ENCODE results near the gene GTSE1.

Gene GTSE1

GRCh38 chr22:46373159-46373558 is 76.5 kb downstream of the GTSE1 start:
- Histone ChIP-seq H3K36me3 (ENCODE audit: control insufficient read depth, insufficient read depth, low read length) (no peaks in the 10 kb centered on the region), H3K27me3 (replicated peaks; ENCODE audit: control insufficient read depth, insufficient read depth, low read length) (no peaks in the 10 kb centered on the region; the same call in 1 of the 2 replicates), H3K4me3 (replicated peaks; ENCODE audit: low read depth, low read length) (no peak overlapping the region)
- TF ChIP-seq CTCF (IDR thresholded peaks at IDR 0.05; ENCODE audit: insufficient read depth, low read length, poor library complexity, severe bottlenecking) = no peak
- no peak for DNase-seq (ENCODE audit: extremely low read depth, insufficient read length)

- no peak overlapping the region for H3K4me3 ChIP-seq (replicated peaks; ENCODE audit: low read depth, low read length)
- no peaks in the 10 kb centered on the region; the same call in 1 of the 2 replicates for H3K27me3 ChIP-seq (replicated peaks; ENCODE audit: control insufficient read depth, insufficient read depth, low read length)
- no peak for DNase-seq (ENCODE audit: extremely low read depth, insufficient read length)
- no peaks in the 10 kb centered on the region for H3K36me3 ChIP-seq (ENCODE audit: control insufficient read depth, insufficient read depth, low read length)
- TF ChIP-seq CTCF (IDR thresholded peaks at IDR 0.05; ENCODE audit: insufficient read depth, low read length, poor library complexity, severe bottlenecking) = no peak
These were observed 77.4 kb downstream of the GTSE1 start for GRCh38 chr22:46373921-46374662.

- no peak for TF ChIP-seq CTCF (IDR thresholded peaks at IDR 0.05; ENCODE audit: insufficient read depth, low read length, poor library complexity, severe bottlenecking)
- DNase-seq (ENCODE audit: extremely low read depth, insufficient read length) = no peak
- no peaks in the 10 kb centered on the region for H3K36me3 ChIP-seq (ENCODE audit: control insufficient read depth, insufficient read depth, low read length)
- no peak overlapping the region for H3K4me3 ChIP-seq (replicated peaks; ENCODE audit: low read depth, low read length)
- no peaks in the 10 kb centered on the region; the same call in 1 of the 2 replicates for H3K27me3 ChIP-seq (replicated peaks; ENCODE audit: control insufficient read depth, insufficient read depth, low read length)
These were observed 78.2 kb downstream of the GTSE1 start for GRCh38 chr22:46374663-46375474.

- Histone ChIP-seq H3K27me3 (replicated peaks; ENCODE audit: control insufficient read depth, insufficient read depth, low read length) (no peaks in the 10 kb centered on the region; the same call in 1 of the 2 replicates), H3K4me3 (replicated peaks; ENCODE audit: low read depth, low read length) (no peak overlapping the region), H3K36me3 (ENCODE audit: control insufficient read depth, insufficient read depth, low read length) (no peaks in the 10 kb centered on the region)
- no peak for TF ChIP-seq CTCF (IDR thresholded peaks at IDR 0.05; ENCODE audit: insufficient read depth, low read length, poor library complexity, severe bottlenecking)
- no peak for DNase-seq (ENCODE audit: extremely low read depth, insufficient read length)
These were observed 79.4 kb downstream of the GTSE1 start for GRCh38 chr22:46376111-46376510.

GRCh38 chr22:46376908-46377524 is 80.3 kb downstream of the GTSE1 start:
- no peak for DNase-seq (ENCODE audit: extremely low read depth, insufficient read length)
- TF ChIP-seq CTCF (IDR thresholded peaks at IDR 0.05; ENCODE audit: insufficient read depth, low read length, poor library complexity, severe bottlenecking) = no peak

More at GRCh38 chr22:46376908-46377524, 80.3 kb downstream of the GTSE1 start:
- Histone ChIP-seq H3K4me3 (replicated peaks; ENCODE audit: low read depth, low read length) (no peak overlapping the region), H3K27me3 (replicated peaks; ENCODE audit: control insufficient read depth, insufficient read depth, low read length) (no peaks in the 10 kb centered on the region; the same call in 1 of the 2 replicates), H3K36me3 (ENCODE audit: control insufficient read depth, insufficient read depth, low read length) (no peaks in the 10 kb centered on the region)

All from GM06990 (cell line).